Fibroblast of lung (primary cell): Measurements from ENCODE around the gene SLC19A3. TPM values are rescaled to one million over a fixed set of nuclear protein-coding genes. Genes with fewer than 3 reads are reported as not detected.
A peak's percentile ranks its signal among the peaks of the same experiment; 100 is the strongest.
"Not testable (repeated sequence)": the region's sequence is repeated elsewhere in the genome, so short reads cannot be mapped to it uniquely, and the experiment has no call there.

Source experiments
- DNase-seq, 2 donors: peaks; one replicate each; pipeline versions ENCODE4 v3.0.0 to v3.0.0-alpha.2; 2010; ENCODE audit warnings: low read depth in 2 of 2
- H2AFZ ChIP-seq: 2 replicates; pipeline ENCODE4 v1.5.1; 2012; ENCODE audit warnings: low read length, control low read depth, inconsistent platforms
- H3K27ac ChIP-seq: 2 replicates; pipeline ENCODE4 v1.5.1; 2011; ENCODE audit warnings: low read length, control low read depth; ENCODE audit not compliant: insufficient read depth
- H3K27me3 ChIP-seq: 2 replicates; pipeline ENCODE4 v1.5.1; 2011; ENCODE audit warnings: mild to moderate bottlenecking, low read length; ENCODE audit not compliant: control insufficient read depth, insufficient read depth
- H3K36me3 ChIP-seq: 2 replicates; pipeline ENCODE4 v1.5.1; 2011; ENCODE audit warnings: low read length; ENCODE audit not compliant: control insufficient read depth, insufficient read depth
- H3K4me1 ChIP-seq: 2 replicates; pipeline ENCODE4 v1.5.1; 2011; ENCODE audit warnings: low read length; ENCODE audit not compliant: control insufficient read depth, insufficient read depth; ENCODE audit errors: extremely low read depth
- H3K4me2 ChIP-seq: 2 replicates; pipeline ENCODE4 v1.5.1; 2011; ENCODE audit warnings: low read length, control low read depth; ENCODE audit not compliant: insufficient read depth; ENCODE audit errors: extremely low read depth
- H3K4me3 ChIP-seq, 4 experiments: fragments of 200-600 bp in 1 of 4; sonication (generic) in 1 of 4; replicated peaks in 1 of 4; 2 replicates each; pipeline ENCODE4 v1.5.1; 2011 to 2016; ENCODE audit warnings: low read length in 4 of 4, low read depth in 3 of 4, mild to moderate bottlenecking in 3 of 4, control low read depth in 2 of 4, inconsistent platforms in 1 of 4, mixed read lengths in 1 of 4; ENCODE audit not compliant: insufficient read depth in 1 of 4; ENCODE audit errors: control extremely low read depth in 1 of 4
- H3K79me2 ChIP-seq: 2 replicates; pipeline ENCODE4 v1.5.1; 2012; ENCODE audit warnings: mild to moderate bottlenecking, low read length, inconsistent platforms; ENCODE audit not compliant: control insufficient read depth, insufficient read depth
- H3K9ac ChIP-seq: 2 replicates; pipeline ENCODE4 v1.5.1; 2011; ENCODE audit warnings: mild to moderate bottlenecking, low read length, control low read depth; ENCODE audit not compliant: insufficient read depth
- H3K9me3 ChIP-seq: 2 replicates; pipeline ENCODE4 v1.5.1; 2012; ENCODE audit warnings: low read depth, low read length; ENCODE audit not compliant: control insufficient read depth, insufficient read depth
- H4K20me1 ChIP-seq: 2 replicates; pipeline ENCODE4 v1.5.1; 2011; ENCODE audit warnings: low read length; ENCODE audit not compliant: control insufficient read depth, insufficient read depth; ENCODE audit errors: extremely low read depth
- EZH2 ChIP-seq: IDR thresholded peaks from 2 replicates; pipeline ENCODE4 v1.5.1; 2012; ENCODE audit warnings: low read length, control low read depth, mild to moderate bottlenecking; ENCODE audit errors: missing control alignments
- polyA plus RNA-seq, 2 donors: library from polyadenylated mRNA; depleted of rRNA in 1 of 2; stranded (reverse) in 1 of 2; unstranded in 1 of 2; fragments of >200 nt; gene quantifications; 2 replicates each; pipeline ENCODE4 v1.2.1, GENCODE V29; 2011 to 2012; ENCODE audit warnings: missing spikeins in 1 of 2
- total RNA-seq: library from RNA; depleted of rRNA; stranded (reverse); fragments of >200 nt; gene quantifications from 2 replicates; pipeline ENCODE4 v1.2.1, GENCODE V29; 2014
- TF ChIP-seq, protein P1 (sequence below), 2 donors: IDR thresholded peaks in 1 of 2; conservative IDR thresholded peaks in 1 of 2; 1 replicate in 1 of 2; 2 replicates in 1 of 2; pipeline ENCODE4 v1.5.1; 2011 to 2012; ENCODE audit warnings: low read length in 2 of 2, control low read depth in 1 of 2, inconsistent platforms in 1 of 2, low read depth in 1 of 2, mild to moderate bottlenecking in 1 of 2

Gene SLC19A3
- total and polyA plus RNA-seq, 2 donors (not counting 1 experiment from before 2014, with no cell fraction given), result 0.11 to 0.17 TPM

- Histone ChIP-seq H3K4me2 (no peak overlapping the region), H3K4me3 (no peak overlapping the region), H3K4me1 (no peaks in the 10 kb centered on the region), H4K20me1 (no peaks in the 10 kb centered on the region), H3K9me3 (no peaks in the 10 kb centered on the region), H3K36me3 (no peaks in the 10 kb centered on the region), H3K27me3 (no peaks in the 10 kb centered on the region), H3K27ac (no peak overlapping the region), H3K79me2 (no peaks in the 10 kb centered on the region), H3K9ac (no peak overlapping the region), H2AFZ (no peak overlapping the region)
- no peak for TF ChIP-seq EZH2
- TF ChIP-seq, protein P1, sequence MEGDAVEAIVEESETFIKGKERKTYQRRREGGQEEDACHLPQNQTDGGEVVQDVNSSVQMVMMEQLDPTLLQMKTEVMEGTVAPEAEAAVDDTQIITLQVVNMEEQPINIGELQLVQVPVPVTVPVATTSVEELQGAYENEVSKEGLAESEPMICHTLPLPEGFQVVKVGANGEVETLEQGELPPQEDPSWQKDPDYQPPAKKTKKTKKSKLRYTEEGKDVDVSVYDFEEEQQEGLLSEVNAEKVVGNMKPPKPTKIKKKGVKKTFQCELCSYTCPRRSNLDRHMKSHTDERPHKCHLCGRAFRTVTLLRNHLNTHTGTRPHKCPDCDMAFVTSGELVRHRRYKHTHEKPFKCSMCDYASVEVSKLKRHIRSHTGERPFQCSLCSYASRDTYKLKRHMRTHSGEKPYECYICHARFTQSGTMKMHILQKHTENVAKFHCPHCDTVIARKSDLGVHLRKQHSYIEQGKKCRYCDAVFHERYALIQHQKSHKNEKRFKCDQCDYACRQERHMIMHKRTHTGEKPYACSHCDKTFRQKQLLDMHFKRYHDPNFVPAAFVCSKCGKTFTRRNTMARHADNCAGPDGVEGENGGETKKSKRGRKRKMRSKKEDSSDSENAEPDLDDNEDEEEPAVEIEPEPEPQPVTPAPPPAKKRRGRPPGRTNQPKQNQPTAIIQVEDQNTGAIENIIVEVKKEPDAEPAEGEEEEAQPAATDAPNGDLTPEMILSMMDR (conservative IDR thresholded peaks at IDR 0.05 in 1 of 2, IDR thresholded peaks at IDR 0.05 in 1 of 2; ENCODE audit: low read depth in 1 of 2, low read length in 2 of 2), result peak; percentile 22 to 45
- no peak for DNase-seq
Measured at GRCh38 chr2:227748079-227748478, 30.3 kb upstream of the SLC19A3 start.

DNA sequence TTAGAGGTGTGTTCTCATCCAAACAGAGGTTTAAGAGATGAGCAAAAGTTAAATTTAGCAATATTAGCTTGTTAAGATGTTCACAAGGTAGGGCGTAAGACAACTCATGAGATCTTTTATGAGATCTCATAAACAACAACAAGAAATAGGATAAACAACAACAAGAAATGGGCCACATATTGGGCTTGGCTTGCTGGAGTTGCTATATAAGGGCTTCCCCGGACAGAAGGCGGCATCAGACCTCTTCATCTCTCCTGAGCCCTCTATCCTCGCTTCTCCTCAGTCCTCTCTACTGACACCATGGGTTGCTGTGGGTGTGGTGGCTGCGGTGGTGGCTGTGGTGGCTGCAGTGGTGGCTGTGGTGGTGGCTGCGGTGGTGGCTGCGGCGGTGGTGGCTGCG lies 27.8 kb upstream of the SLC19A3 start, which contains the start of gene SCYGR8:
Gene SCYGR8, plus strand, starts transcription at position 301 of the 400 bp plus-strand sequence. Its CDS starts 0 bp downstream, at position 301.
- H3K27me3 ChIP-seq, result no peaks in the 10 kb centered on the region
- H4K20me1 ChIP-seq, result no peaks in the 10 kb centered on the region
- no peak for TF ChIP-seq EZH2
- TF ChIP-seq, protein P1 (conservative IDR thresholded peaks at IDR 0.05 in 1 of 2, IDR thresholded peaks at IDR 0.05 in 1 of 2; ENCODE audit: low read depth in 1 of 2, low read length in 2 of 2), result no peak
- DNase-seq, result no peak
- H2AFZ ChIP-seq, result no peak within 1 kb of the TSS
- no peak within 1 kb of the TSS for H3K4me2 ChIP-seq
- no peaks in the 10 kb centered on the region for H3K4me1 ChIP-seq
- no peak within 1 kb of the TSS for H3K9ac ChIP-seq
- no peak within 1 kb of the TSS for H3K4me3 ChIP-seq
- no peaks in the 10 kb centered on the region for H3K36me3 ChIP-seq
- no peaks in the 10 kb centered on the region for H3K9me3 ChIP-seq
- no peaks in the 10 kb centered on the region for H3K79me2 ChIP-seq
- no peak within 1 kb of the TSS for H3K27ac ChIP-seq

DNA sequence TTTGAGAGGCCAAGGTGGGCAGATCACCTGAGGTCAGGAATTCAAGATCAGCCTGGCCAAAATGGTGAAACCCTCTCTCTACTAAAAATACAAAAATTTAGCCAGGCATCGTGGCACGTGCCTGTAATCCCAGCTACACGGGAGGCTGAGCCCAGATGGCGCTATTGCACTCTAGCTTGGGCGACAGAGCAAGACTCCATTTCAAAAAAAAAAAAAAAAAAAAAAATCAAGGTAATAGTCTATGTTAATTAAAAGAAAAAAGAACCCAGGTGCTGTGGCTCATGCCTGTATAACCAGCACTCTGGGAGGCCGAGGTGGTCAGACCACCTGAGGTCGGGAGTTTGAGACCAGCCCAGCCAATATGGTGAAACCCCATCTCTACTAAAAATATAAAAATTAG lies 22.9 kb upstream of the SLC19A3 start:
- not testable (repeated sequence) for H3K36me3 ChIP-seq, H3K79me2 ChIP-seq, H3K27ac ChIP-seq, H3K9ac ChIP-seq, DNase-seq, H3K4me2 ChIP-seq, H4K20me1 ChIP-seq, H2AFZ ChIP-seq, H3K9me3 ChIP-seq, H3K4me1 ChIP-seq, H3K27me3 ChIP-seq, H3K4me3 ChIP-seq
- TF ChIP-seq, protein P1 (conservative IDR thresholded peaks at IDR 0.05 in 1 of 2, IDR thresholded peaks at IDR 0.05 in 1 of 2; ENCODE audit: low read depth in 1 of 2, low read length in 2 of 2), result peak in 1 of 2 donors; percentile 17
